SH-SY5Y (cell line): ENCODE data around the gene SLC38A8.

Experiments used
- GATA2 ChIP-seq: IDR thresholded peaks from 2 replicates; pipeline ENCODE4 v1.6.1; 2011; ENCODE audit warnings: mild to moderate bottlenecking, low read depth, low read length
- GATA3 ChIP-seq: IDR thresholded peaks from 2 replicates; pipeline ENCODE4 v1.6.1; 2011; ENCODE audit warnings: low read depth, mild to moderate bottlenecking, low read length, moderate library complexity

DNA sequence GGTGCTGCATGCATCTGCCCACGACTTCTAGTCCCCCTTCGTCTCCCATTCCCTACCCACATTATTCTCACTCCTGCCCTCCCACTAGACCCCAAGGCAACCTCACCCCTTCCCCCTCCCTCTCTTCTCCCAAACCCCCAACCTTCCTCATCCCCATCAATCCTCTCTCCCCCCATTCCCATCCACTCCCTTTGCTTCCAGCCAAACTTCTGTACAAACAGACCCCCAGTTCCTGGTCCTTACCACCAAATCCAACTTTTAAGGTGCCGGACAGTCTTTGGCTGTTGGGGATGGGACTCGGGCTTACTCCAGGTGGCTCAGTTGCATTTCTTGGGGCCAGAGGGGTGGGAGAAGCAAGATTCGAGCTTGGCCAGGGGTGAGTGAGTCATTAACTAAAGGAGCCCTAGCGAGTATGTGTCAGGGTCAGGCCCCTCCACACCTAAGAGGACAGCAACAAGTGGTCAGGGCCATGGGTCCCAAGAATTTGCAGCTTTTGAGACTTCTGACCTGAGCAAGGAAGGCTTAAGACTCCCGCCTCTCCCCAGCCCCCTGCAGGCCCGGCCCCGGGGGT lies at the start of gene SLC38A8:
- TF ChIP-seq GATA2 (no peak), GATA3 (no peak)
